Panc1 (cell line): Measurements from ENCODE around the gene NFS1. TPM values are rescaled to one million over a fixed set of nuclear protein-coding genes. Genes with fewer than 3 reads are reported as not detected.

Source experiments
- ATAC-seq: fragments of 200-7000 bp; cut with Tn5 transposase; 2 replicates; pipeline ENCODE4 v1.9.1; 2020; ENCODE audit warnings: mild to moderate bottlenecking, moderate library complexity
- BruUV-seq: library from RNA; stranded (reverse); fragments of 400-500 nt; replicated peaks from 2 replicates; lab custom pipeline; 2021; lab: Mats Ljungman, UMichigan
- CTCF ChIA-PET: fragments of 300-600 bp; sonication (Branson Sonifier 250); formaldehyde crosslinking; loops from one replicate; lab custom pipeline; 2022; ENCODE audit warnings: antibody characterized with exemption; lab: Charles Lee
- POLR2A ChIA-PET: fragments of 300-600 bp; sonication (Branson Sonifier 250); formaldehyde crosslinking; loops from one replicate; lab custom pipeline; 2022; ENCODE audit warnings: antibody characterized with exemption; lab: Charles Lee
- DNase-seq: peaks from one replicate; pipeline ENCODE4 v3.0.0-alpha.2; 2010; ENCODE audit warnings: low read depth, low spot score
- H3K27ac ChIP-seq: 2 replicates; pipeline ENCODE4 v1.5.1; 2011; ENCODE audit warnings: mild to moderate bottlenecking, low read length, inconsistent platforms
- H3K27me3 ChIP-seq: fragments of 200-500 bp; sonication (Bioruptor generic); 2 replicates; pipeline ENCODE4 v1.6.0; 2014; ENCODE audit warnings: low read length, inconsistent platforms; ENCODE audit not compliant: control insufficient read depth, insufficient read depth
- H3K36me3 ChIP-seq: fragments of 200-500 bp; sonication (Bioruptor generic); 2 replicates; pipeline ENCODE4 v1.5.1; 2014; ENCODE audit warnings: inconsistent platforms, mild to moderate bottlenecking, low read length, moderate library complexity; ENCODE audit not compliant: control insufficient read depth, insufficient read depth
- H3K4me1 ChIP-seq: 2 replicates; pipeline ENCODE4 v1.5.1; 2011; ENCODE audit warnings: inconsistent platforms, mild to moderate bottlenecking, low read length, moderate library complexity; ENCODE audit not compliant: control insufficient read depth, insufficient read depth
- H3K4me3 ChIP-seq, 2 experiments: 2 replicates each; pipeline ENCODE4 v1.5.1; 2011 to 2012; ENCODE audit warnings: low read depth in 2 of 2, low read length in 2 of 2, mild to moderate bottlenecking in 2 of 2, inconsistent platforms in 1 of 2, moderate library complexity in 1 of 2
- H3K9me3 ChIP-seq: fragments of 200-500 bp; sonication (Bioruptor generic); 2 replicates; pipeline ENCODE4 v1.5.1; 2014; ENCODE audit warnings: low read depth, mild to moderate bottlenecking, inconsistent platforms, low read length, moderate library complexity; ENCODE audit not compliant: control insufficient read depth, insufficient read depth
- POLR2AphosphoS5 ChIP-seq: IDR thresholded peaks from 2 replicates; pipeline ENCODE4 v1.6.1; 2012; ENCODE audit warnings: mild to moderate bottlenecking, low read depth, low read length, moderate library complexity
- SIN3A ChIP-seq: IDR thresholded peaks from 2 replicates; pipeline ENCODE4 v1.6.1; 2012; ENCODE audit warnings: low read depth, mild to moderate bottlenecking, low read length, moderate library complexity, borderline replicate concordance; ENCODE audit not compliant: insufficient read depth
- TCF7L2 ChIP-seq: IDR thresholded peaks from 2 replicates; pipeline ENCODE4 v1.6.1; 2011; ENCODE audit warnings: mild to moderate bottlenecking, low read depth, low read length, inconsistent platforms
- in situ Hi-C: cut with HindIII; loops from 2 replicates; pipeline ENCODE4 v1.10.0; 2016; ENCODE audit warnings: low sequenced_read_pairs, low pct_unique_long_range_greater_than_20kb
- intact Hi-C: fragments of 100-400 bp; cut with micrococcal nuclease; formaldehyde crosslinking; loops from one replicate; pipeline ENCODE4 v1.10.0; 2022; ENCODE audit not compliant: unreplicated experiment
- total RNA-seq: library from RNA; stranded (reverse); gene quantifications from one replicate; pipeline ENCODE4 v1.2.1, GENCODE V29; 2021; ENCODE audit not compliant: unreplicated experiment
- TF ChIP-seq, protein P1 (sequence below), 2 experiments: IDR thresholded peaks; 2 replicates each; pipeline ENCODE4 v1.6.1; 2011 to 2012; ENCODE audit warnings: low read depth in 2 of 2, control low read depth in 1 of 2, low read length in 1 of 2, mild to moderate bottlenecking in 1 of 2, moderate library complexity in 1 of 2; ENCODE audit not compliant: insufficient read depth in 1 of 2
- TF ChIP-seq, protein P2 (sequence below): fragments of 450-650 bp; IDR thresholded peaks from 2 replicates; pipeline ENCODE4 v1.5.1; 2017; ENCODE audit warnings: mild to moderate bottlenecking

The NFS1 gene
- total RNA-seq, 1 experiment from 2014 or later = 44.9 TPM

DNA sequence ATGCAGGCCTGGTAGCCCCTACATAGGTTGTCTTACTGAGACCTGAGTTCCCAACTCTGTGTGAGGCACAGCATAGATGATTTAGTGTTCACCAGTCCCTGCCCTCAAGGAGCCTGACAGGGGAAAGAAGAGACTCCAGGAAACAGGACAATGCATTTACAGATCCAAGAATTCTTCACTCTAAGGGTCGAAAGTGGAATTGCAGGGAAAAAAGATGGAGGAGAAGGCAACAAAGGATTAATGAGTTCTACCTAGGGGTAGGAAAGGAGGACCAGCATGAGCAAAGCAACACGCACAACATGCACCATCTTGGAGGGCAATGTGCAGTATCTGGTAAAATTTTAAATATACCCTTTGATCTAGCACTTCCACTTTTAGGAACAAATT, 77.6 kb downstream of the NFS1 start:
- ChIA-PET CTCF (no interaction called here), POLR2A (no interaction called here)
- Histone ChIP-seq H3K27ac (no peak overlapping the region), H3K36me3 (no peaks in the 10 kb centered on the region; the same call in 1 of the 2 replicates), H3K9me3 (no peaks in the 10 kb centered on the region), H3K27me3 (no peaks in the 10 kb centered on the region), H3K4me1 (no peaks in the 10 kb centered on the region; the same call in 1 of the 2 replicates), H3K4me3 (no peak overlapping the region)
- DNase-seq (no peak), ATAC-seq (no peak)
- intact Hi-C loops = no loop called here
- TF ChIP-seq TCF7L2 (no peak), SIN3A (no peak), POLR2AphosphoS5 (no peak)
- TF ChIP-seq, protein P1, sequence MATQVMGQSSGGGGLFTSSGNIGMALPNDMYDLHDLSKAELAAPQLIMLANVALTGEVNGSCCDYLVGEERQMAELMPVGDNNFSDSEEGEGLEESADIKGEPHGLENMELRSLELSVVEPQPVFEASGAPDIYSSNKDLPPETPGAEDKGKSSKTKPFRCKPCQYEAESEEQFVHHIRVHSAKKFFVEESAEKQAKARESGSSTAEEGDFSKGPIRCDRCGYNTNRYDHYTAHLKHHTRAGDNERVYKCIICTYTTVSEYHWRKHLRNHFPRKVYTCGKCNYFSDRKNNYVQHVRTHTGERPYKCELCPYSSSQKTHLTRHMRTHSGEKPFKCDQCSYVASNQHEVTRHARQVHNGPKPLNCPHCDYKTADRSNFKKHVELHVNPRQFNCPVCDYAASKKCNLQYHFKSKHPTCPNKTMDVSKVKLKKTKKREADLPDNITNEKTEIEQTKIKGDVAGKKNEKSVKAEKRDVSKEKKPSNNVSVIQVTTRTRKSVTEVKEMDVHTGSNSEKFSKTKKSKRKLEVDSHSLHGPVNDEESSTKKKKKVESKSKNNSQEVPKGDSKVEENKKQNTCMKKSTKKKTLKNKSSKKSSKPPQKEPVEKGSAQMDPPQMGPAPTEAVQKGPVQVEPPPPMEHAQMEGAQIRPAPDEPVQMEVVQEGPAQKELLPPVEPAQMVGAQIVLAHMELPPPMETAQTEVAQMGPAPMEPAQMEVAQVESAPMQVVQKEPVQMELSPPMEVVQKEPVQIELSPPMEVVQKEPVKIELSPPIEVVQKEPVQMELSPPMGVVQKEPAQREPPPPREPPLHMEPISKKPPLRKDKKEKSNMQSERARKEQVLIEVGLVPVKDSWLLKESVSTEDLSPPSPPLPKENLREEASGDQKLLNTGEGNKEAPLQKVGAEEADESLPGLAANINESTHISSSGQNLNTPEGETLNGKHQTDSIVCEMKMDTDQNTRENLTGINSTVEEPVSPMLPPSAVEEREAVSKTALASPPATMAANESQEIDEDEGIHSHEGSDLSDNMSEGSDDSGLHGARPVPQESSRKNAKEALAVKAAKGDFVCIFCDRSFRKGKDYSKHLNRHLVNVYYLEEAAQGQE (IDR thresholded peaks at IDR 0.05; ENCODE audit: insufficient read depth in 1 of 2, low read depth in 2 of 2, low read length in 1 of 2) = no peak
- TF ChIP-seq, protein P2, sequence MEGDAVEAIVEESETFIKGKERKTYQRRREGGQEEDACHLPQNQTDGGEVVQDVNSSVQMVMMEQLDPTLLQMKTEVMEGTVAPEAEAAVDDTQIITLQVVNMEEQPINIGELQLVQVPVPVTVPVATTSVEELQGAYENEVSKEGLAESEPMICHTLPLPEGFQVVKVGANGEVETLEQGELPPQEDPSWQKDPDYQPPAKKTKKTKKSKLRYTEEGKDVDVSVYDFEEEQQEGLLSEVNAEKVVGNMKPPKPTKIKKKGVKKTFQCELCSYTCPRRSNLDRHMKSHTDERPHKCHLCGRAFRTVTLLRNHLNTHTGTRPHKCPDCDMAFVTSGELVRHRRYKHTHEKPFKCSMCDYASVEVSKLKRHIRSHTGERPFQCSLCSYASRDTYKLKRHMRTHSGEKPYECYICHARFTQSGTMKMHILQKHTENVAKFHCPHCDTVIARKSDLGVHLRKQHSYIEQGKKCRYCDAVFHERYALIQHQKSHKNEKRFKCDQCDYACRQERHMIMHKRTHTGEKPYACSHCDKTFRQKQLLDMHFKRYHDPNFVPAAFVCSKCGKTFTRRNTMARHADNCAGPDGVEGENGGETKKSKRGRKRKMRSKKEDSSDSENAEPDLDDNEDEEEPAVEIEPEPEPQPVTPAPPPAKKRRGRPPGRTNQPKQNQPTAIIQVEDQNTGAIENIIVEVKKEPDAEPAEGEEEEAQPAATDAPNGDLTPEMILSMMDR = no peak
- no TSS peak for BruUV-seq
- in situ Hi-C loops = no loop called here

DNA sequence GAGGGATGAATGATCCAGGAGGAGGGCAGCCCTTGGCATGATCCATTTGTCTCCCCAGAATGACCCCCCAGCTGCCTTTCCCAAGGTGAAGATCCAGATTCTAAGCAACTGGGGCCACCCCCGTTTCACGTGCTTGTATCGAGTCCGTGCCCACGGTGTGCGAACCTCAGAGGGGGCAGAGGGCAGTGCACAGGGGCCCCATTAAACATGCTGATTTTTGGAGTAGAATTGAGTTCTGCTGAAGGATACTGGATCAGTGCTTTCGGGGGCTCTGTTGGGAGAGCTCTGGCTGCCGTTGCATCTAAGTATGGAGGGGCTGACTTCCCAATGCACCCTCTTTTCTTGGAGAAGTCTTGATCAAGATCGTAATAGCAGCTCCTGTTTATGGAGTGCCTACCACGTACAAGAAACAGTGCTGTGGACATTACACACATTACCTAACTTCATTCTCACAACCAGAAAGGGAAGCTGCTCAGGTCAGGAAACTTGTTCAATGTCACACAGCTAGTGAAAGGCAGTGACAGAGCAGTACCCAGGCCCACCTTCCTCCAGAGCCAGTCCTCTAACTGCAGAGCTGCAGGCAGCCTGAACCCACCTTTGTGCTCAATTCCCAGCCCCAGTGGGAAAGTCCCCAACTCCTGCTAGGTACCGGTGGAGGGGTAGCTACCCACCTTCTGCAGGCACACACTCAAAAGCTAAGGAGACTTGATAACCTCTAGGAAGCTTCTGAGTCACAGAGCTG, 78.2 kb downstream of the NFS1 start:
- intact Hi-C loops = no loop called here
- in situ Hi-C loops = no loop called here
- TF ChIP-seq, protein P2 = no peak
- TF ChIP-seq TCF7L2 (no peak), SIN3A (no peak), POLR2AphosphoS5 (no peak)
- TF ChIP-seq, protein P1 (IDR thresholded peaks at IDR 0.05; ENCODE audit: insufficient read depth in 1 of 2, low read depth in 2 of 2, low read length in 1 of 2) = no peak
- no TSS peak for BruUV-seq
- Histone ChIP-seq H3K36me3 (no peaks in the 10 kb centered on the region; the same call in 1 of the 2 replicates), H3K27me3 (no peaks in the 10 kb centered on the region), H3K4me3 (no peak overlapping the region), H3K9me3 (no peaks in the 10 kb centered on the region), H3K27ac (no peak overlapping the region), H3K4me1 (no peaks in the 10 kb centered on the region; the same call in 1 of the 2 replicates)
- ChIA-PET POLR2A (interaction anchor here (0.5 to 1.1 kb wide), 3 partner anchors 8 to 789 kb away, joined by 3 to 5 read pairs (median 3); no protein-coding TSS in a partner anchor), CTCF (no interaction called here)
- ATAC-seq (no peak), DNase-seq (no peak)
